GM12892 (cell line): Measurements from ENCODE around the gene CCRL2. TPM values are rescaled to one million over a fixed set of nuclear protein-coding genes. Genes with fewer than 3 reads are reported as not detected.

Experiments
- DNase-seq: peaks from one replicate; pipeline ENCODE4 v3.0.0; 2011; ENCODE audit not compliant: insufficient read length
- FAIRE-seq: peaks from 2 replicates; lab custom pipeline; 2011; peaks lifted over from hg19 to GRCh38; lab: Jason Lieb, UNC
- POLR2A ChIP-seq: IDR thresholded peaks from 2 replicates; pipeline ENCODE4 v1.6.1; 2011; ENCODE audit warnings: low read depth, low read length, control low read depth
- POLR2AphosphoS5 ChIP-seq: IDR thresholded peaks from 2 replicates; pipeline ENCODE4 v1.6.1; 2011; ENCODE audit warnings: low read depth, low read length, control low read depth
- TAF1 ChIP-seq: IDR thresholded peaks from 2 replicates; pipeline ENCODE4 v1.6.1; 2011; ENCODE audit warnings: low read depth, mild to moderate bottlenecking, control low read depth, low read length, borderline replicate concordance
- polyA plus RNA-seq: library from polyadenylated mRNA; unstranded; fragments of >200 nt; gene quantifications from one replicate; pipeline ENCODE4 v1.2.1, GENCODE V29; 2012; ENCODE audit warnings: missing spikeins, inconsistent platforms; ENCODE audit not compliant: missing spikeins

CCRL2 gene
- 0.93 TPM for polyA plus RNA-seq

- peak; percentile 36 for DNase-seq
- FAIRE-seq = peak; percentile 85
- TF ChIP-seq POLR2A (peak; percentile 38; the same call in 1 of the 2 replicates), TAF1 (0 out of 2 replicates have a peak, but pooled peaks have one; percentile 7), POLR2AphosphoS5 (no peak)
Measured at GRCh38 chr3:46406788-46407611, at the start of gene CCRL2, which contains the start of gene CCR5AS. TSS of gene CCRL2 (plus strand) at chr3:46407259. CDS start at chr3:46408080, 821 bp downstream. TSS of gene CCR5AS (minus strand) at chr3:46407066.

- DNase-seq (no peak), FAIRE-seq (no peak)
- TF ChIP-seq POLR2AphosphoS5 (no peak), POLR2A (no peak), TAF1 (no peak)
Measured at GRCh38 chr3:46358466-46358865, 48.6 kb upstream of the CCRL2 start.

- DNase-seq = no peak
- FAIRE-seq = peak; percentile 92
- no peak for TF ChIP-seq POLR2A
- TF ChIP-seq TAF1 = no peak
- TF ChIP-seq POLR2AphosphoS5 = no peak
Measured at GRCh38 chr3:46359733-46360493, 47.1 kb upstream of the CCRL2 start.

GRCh38 chr3:46360907-46361306, 46.2 kb upstream of the CCRL2 start:
- TF ChIP-seq TAF1 (no peak), POLR2AphosphoS5 (no peak), POLR2A (no peak)
- FAIRE-seq (peak; percentile 83), DNase-seq (no peak)

GRCh38 chr3:46361408-46362283, 45.4 kb upstream of the CCRL2 start:
- FAIRE-seq (no peak), DNase-seq (no peak)
- TF ChIP-seq TAF1 (no peak), POLR2AphosphoS5 (no peak), POLR2A (no peak)

GRCh38 chr3:46365041-46365440, 42.0 kb upstream of the CCRL2 start:
- DNase-seq = no peak
- FAIRE-seq = no peak

GRCh38 chr3:46365737-46366524, 41.1 kb upstream of the CCRL2 start:
- DNase-seq = no peak
- no peak for TF ChIP-seq POLR2A
- TF ChIP-seq POLR2AphosphoS5 = no peak
- TF ChIP-seq TAF1 = no peak
- FAIRE-seq = no peak

More at GRCh38 chr3:46365041-46365440, 42.0 kb upstream of the CCRL2 start:
- TF ChIP-seq TAF1 (no peak), POLR2AphosphoS5 (no peak), POLR2A (no peak)

GRCh38 chr3:46367811-46368210, 39.2 kb upstream of the CCRL2 start:
- no peak for FAIRE-seq
- DNase-seq = no peak
- TF ChIP-seq POLR2A = no peak
- no peak for TF ChIP-seq POLR2AphosphoS5
- TF ChIP-seq TAF1 = no peak

GRCh38 chr3:46368569-46368968, 38.5 kb upstream of the CCRL2 start:
- DNase-seq (no peak), FAIRE-seq (peak; percentile 98)
- TF ChIP-seq POLR2A (no peak), POLR2AphosphoS5 (no peak), TAF1 (no peak)

GRCh38 chr3:46369151-46369550, 37.9 kb upstream of the CCRL2 start:
- TF ChIP-seq POLR2AphosphoS5 (no peak), TAF1 (no peak), POLR2A (no peak)
- FAIRE-seq = no peak
- DNase-seq = no peak
